ENCODE measurements around the gene NPR1.

DNA sequence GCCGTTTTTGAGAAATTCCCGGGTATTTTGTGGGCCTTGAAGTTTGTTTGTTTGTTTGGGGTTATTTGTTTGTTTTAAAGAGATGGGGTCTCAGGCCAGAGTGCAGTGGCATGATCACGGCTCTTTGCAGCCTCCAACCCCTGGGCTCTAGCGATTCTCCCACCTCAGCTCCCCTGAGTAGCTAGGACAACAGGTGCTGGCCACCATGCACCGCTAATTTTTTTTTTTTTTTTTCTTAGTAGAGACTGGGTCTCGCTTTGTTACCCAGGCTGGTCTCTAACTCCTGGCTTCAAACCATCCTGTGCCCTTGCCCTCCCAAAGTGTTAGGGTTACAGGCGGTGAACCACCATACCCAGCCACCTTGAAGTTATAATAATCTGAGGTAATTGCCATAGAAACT lies 42.6 kb upstream of the NPR1 start:
- TF ChIP-seq POLR2AphosphoS5 (IDR thresholded peaks at IDR 0.05) (no peak), POLR2A (IDR thresholded peaks at IDR 0.05) (no peak), EP300 (IDR thresholded peaks at IDR 0.05) (no peak)
- TF ChIP-seq, protein P1, sequence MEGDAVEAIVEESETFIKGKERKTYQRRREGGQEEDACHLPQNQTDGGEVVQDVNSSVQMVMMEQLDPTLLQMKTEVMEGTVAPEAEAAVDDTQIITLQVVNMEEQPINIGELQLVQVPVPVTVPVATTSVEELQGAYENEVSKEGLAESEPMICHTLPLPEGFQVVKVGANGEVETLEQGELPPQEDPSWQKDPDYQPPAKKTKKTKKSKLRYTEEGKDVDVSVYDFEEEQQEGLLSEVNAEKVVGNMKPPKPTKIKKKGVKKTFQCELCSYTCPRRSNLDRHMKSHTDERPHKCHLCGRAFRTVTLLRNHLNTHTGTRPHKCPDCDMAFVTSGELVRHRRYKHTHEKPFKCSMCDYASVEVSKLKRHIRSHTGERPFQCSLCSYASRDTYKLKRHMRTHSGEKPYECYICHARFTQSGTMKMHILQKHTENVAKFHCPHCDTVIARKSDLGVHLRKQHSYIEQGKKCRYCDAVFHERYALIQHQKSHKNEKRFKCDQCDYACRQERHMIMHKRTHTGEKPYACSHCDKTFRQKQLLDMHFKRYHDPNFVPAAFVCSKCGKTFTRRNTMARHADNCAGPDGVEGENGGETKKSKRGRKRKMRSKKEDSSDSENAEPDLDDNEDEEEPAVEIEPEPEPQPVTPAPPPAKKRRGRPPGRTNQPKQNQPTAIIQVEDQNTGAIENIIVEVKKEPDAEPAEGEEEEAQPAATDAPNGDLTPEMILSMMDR (IDR thresholded peaks at IDR 0.05) = no peak
